Hematopoietic multipotent progenitor cell (in vitro differentiated cells): Measurements from ENCODE around the gene ILDR1. TPM values are rescaled to one million over a fixed set of nuclear protein-coding genes. Genes with fewer than 3 reads are reported as not detected.

ENCODE experiments used
- DNase-seq, 3 donors: peaks; one replicate each; pipeline ENCODE4 v3.0.0-alpha.2; 2011 to 2015; ENCODE audit warnings: low read depth in 2 of 3, low spot score in 2 of 3
- total RNA-seq: library from RNA; depleted of rRNA; stranded (reverse); fragments of >200 nt; gene quantifications from one replicate; pipeline ENCODE4 v1.2.3, GENCODE V29; 2012

Gene ILDR1
- total RNA-seq, 1 donor, result 0.54 TPM

DNA sequence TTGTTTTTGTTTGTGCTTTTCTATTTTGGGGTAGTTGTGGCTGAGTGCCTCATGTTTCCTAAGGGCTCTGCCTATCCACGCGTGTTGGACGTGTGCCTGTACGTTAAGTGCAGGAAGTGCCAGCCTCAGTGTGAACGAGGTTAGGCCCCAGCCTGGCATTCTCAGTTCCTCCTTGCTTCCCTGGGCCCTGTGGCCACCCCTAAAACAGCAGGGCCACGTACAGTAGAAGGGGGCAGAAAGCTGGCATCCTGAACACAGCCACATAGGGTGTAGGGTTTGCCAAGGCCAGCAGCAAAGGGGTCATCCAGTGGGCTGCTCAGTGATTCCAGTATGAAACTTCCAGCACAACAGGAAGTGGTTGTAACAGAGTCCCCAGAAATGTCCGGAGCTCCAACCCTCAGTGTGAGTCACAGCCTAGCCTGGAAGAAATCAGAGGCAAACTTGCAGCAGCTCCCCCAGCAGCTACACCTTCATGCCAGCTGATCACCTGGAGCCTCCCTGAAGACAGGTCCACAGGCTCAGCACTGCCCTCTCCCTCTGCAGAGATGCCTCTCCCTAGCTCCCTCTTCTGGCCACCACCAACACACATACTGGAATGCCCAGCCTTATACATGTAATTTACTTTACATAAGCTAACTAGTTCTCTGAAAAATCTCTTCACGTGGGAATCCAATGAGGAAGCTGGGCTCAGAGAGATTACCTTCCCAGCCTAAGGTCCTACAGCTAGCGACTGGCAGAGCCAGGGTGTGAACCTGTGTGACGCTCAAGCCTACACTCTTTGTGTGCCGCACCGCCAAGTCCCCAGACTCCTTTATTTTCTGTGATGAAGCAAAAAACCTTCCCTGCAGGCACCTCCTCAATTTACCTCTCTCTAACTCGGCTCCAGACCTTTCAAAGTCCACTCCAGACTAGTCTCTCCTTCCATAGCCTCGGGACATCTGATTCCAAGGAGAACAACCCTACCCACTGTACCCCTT is 26.6 kb downstream of the ILDR1 start:
- DNase-seq, result peak in 2 of 3 donors; percentile 40 to 51

DNA sequence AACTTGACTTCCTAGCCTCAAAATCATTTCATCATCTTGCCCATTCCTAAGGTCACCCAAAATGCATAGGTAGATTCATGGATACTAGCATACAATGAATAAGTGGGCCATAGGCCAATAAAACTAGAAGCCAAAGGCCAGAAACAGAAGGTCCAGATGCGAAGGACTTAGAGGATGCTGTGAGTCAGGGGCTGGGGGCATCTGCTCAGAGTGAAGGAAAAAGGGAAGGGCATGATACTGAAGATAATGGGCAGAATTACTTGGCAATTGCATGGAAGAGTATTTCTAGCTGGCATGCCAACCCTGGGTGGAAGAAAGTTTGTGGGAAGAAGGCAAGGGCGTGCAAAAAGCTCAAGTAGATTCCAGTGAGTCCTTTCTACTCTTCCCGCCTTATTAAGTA is 27.5 kb downstream of the ILDR1 start:
- DNase-seq, result no peak

DNA sequence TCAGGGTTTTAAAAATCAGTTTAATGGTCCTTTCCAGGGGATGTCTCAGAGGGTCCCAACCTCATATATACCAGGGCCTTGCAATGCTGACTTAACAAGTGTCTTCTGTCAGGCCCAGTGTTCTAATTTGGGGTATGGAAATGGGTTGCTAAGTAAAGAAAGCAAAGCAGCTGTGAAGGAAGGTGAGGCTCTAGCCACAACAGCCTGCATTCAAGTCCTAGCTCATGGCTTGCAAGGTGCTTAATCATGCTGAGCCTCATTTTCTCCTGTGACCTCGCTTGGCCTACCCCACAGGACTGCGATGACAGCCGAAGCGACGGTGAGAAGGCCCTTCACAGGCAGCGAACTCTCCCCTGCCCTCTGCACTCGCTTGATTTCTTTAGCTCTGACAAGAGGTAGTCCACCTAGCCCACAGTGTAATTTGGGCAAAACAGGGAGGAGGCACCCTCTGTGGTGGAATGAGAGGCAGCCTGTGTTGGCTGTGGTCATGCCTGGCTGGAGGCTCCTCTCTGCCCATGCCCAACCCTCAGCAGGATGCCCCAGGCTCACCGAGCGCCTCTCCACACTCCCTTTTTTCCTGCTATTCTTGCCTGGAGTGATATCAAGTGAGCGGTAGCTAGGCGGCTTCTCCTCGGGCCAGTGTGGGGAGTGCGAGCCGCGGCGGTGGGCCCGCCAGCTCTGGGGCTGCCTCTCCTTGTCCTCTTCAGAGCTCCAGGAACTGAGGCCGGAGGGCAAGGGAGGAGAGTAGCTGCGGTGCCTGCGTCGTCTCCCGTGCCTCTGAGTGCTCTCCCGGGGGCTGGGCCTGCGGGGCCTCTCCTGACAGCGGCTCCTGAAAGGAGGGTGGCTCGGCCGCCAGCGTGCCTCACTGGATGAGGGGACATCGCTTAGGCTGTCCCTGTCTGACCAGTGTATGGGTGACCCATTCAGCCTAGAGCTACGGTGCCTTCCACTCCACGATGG is 29.2 kb downstream of the ILDR1 start:
- DNase-seq, result no peak

GRCh38 chr3:121989943-121990342 is 32.1 kb downstream of the ILDR1 start:
- peak in 1 of 3 donors; percentile 32 for DNase-seq

DNA sequence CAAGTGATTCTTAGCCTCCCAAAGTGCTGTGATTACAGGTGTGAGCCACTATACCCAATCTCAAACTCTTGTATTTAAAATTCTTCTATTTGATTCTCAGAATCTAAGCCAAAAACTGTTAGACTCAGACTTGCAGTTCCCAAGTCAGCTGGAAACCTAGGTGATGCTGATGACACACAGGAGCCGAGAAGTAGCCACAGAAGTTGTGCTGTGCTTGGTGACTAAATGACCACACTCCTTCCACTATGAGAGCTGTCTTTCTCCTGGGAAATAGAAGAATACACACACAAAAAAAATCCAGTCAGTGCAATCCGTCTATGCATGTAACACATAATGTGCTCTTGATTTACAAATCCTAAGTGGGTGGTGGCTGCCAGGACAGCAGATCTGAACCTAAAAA is 33.9 kb downstream of the ILDR1 start:
- no peak for DNase-seq

GRCh38 chr3:121985846-121986245 is 36.2 kb downstream of the ILDR1 start:
- DNase-seq, result no peak

DNA sequence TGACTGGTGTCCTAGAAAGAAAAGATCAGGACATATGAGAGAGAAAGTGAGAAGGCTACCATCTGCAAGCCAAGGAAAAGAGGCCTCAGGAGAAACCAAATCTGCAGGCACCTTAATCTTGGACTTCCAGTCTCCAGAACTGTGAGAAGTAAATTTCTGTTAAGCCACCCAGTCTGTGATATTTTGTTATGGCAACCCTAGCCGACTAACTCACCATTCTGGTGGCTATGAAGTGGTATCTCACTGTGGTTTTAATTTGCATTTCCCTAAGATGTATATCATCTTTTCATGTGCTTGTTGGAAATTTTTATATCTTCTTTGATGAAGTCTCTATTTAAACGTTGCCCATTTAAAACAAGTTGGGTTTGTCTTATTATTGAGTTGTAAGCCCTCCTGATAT is 40.6 kb downstream of the ILDR1 start:
- no peak for DNase-seq

DNA sequence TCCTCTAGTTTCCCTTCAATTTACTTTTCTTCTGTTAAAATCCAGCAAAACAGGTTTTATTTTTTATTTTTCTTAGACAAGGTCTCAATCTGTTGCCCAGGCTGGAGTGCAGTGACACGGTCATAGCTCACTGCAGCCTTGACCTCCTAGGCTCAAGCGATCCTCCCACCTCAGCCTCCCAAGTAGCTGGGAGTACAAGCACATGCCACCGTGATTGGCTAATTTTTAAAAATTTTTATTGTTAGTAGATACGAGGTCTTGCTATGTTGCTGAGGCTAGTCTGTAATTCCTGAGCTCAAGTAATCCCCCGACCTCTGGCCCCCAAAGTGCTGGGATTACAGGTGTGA is 41.6 kb downstream of the ILDR1 start:
- DNase-seq, result no peak

- DNase-seq, result no peak
These were observed 42.2 kb downstream of the ILDR1 start for GRCh38 chr3:121979734-121980449.

DNA sequence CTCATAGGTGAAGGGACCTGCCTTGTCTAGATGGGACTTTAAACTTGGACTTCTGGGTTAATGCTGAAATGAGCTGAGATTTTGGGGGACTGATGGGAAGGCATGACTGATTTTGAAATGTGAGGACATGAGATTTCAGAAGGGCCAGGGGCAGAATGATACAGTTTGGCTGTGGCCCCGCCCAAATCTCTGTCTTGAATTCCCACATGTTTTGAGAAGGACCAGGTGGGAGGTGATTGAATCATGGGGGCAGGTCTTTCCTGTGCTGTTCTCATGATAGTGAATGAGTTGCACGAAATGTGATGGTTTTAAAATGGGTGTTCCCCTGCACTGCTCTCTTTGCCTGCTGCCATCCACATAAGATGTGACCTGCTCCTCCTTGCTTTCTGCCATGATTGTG is 42.8 kb downstream of the ILDR1 start:
- DNase-seq, result no peak

DNA sequence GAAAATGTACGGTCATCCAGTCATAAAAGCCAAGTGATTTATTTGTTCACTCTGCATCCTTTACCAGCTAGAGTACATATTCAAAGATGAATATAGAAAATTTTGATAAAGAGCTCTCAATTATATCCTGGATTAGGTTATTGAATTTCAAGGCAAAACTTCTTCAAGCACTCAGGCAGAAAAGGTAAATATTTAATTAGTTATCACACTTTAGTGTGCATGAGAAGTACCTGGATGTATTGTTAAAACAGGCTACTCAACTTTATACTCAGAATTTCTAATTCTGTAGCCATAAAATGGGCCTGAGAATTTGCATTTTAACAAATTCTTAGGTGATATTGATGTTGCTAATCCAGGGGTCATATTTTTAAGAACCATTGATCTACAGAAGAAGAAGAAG is 45.3 kb downstream of the ILDR1 start:
- no peak for DNase-seq

DNA sequence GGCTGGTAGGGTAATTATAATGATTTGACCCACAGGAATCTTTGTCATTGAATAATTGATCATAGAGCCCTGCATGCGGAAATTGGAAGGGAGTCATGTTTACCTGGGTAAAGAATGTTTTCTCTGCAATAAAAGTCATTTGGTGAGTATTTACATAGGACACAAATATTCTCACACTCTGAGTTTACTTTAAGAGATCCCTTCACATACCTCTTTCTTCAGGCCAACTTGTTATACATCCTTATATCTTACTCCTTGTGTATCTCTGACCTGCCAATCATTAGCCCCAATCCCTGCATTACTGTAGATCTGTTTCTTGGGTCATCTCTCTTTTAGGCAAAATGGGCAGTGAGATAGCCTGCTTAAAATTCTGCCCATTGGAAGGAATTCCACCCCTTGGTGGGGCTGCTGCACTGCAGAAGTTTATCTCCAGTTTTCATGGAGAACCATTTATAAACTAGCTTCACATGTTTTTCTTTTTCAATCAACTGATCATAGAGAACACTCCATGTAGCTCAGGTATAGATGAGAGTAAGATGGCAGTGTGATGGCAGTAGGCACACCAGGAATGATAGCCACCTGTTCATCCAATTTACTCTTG is 46.2 kb downstream of the ILDR1 start:
- DNase-seq, result no peak

- no peak for DNase-seq
These were observed 47.4 kb downstream of the ILDR1 start for GRCh38 chr3:121974601-121975111.

GRCh38 chr3:121970047-121970446 is 52.0 kb downstream of the ILDR1 start:
- DNase-seq, result no peak

GRCh38 chr3:121969631-121970030 is 52.4 kb downstream of the ILDR1 start:
- no peak for DNase-seq

DNA sequence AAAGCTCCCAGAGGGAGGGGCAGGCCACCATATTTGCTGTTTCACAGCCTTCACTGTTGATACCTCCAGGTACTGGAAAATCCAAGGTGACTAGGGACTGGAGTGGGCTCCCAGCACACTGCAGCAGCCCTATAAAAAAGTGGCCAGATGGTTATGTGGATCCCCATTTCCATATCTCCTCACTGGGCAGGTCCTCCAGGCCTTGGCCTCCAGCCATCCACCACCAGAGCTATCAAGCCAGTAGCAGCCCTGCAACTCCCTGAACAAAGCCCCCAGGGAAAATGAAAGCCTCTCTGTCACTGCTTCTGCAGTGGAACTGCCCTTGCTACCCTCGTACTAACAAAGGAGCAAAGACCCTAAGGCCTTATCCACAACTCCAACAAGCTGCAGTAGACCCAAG is 58.4 kb downstream of the ILDR1 start:
- no peak for DNase-seq

GRCh38 chr3:121962443-121962842 is 59.6 kb downstream of the ILDR1 start:
- DNase-seq, result no peak

- DNase-seq, result no peak
These were observed 60.8 kb downstream of the ILDR1 start for GRCh38 chr3:121961283-121961682.

GRCh38 chr3:121958801-121959200 is 63.2 kb downstream of the ILDR1 start:
- DNase-seq, result no peak
